Measurements from ENCODE around the gene CELF4. TPM values are rescaled to one million over a fixed set of nuclear protein-coding genes. Genes with fewer than 3 reads are reported as not detected.

CELF4 gene
- total and polyA plus RNA-seq, 4 donors, result 0.24 to 3.0 (median 1.3) TPM

DNA sequence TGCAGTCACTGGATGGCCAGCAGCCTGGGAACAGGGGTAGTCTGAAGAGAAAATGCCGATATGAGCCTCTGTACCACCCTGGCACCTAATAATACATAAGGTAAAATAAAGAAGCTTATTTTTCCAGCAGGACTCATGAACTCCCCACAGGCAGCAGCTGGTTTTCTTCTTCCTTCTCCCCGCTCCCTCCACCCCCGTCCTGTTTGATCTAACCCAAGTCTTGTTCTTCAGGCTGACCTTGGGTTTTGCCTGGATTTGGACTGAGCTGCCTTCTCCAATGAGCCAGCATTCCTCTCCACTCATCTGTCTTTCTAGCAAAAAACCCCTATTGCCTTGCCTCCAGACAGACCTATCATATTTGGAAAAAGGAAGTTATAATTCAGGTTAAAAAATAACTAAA lies 111.8 kb downstream of the CELF4 start:
- peak overlapping the region in 1 of 2 donors; percentile 55 for H3K27ac ChIP-seq (ENCODE audit: low read depth in 1 of 2, low read length in 1 of 2)
- DNase-seq (peak; percentile 81 to 92 (median 91)), ATAC-seq (ENCODE audit: insufficient read depth, low FRiP score) (no peak)
- no peak overlapping the region for H3K9ac ChIP-seq (ENCODE audit: insufficient read depth in 1 of 2, low read length in 2 of 2)
- no peaks in the 10 kb centered on the region for H3K9me3 ChIP-seq (ENCODE audit: control insufficient read depth in 4 of 4, insufficient read depth in 3 of 4, low read length in 3 of 4)
- no peaks in the 10 kb centered on the region for H3K27me3 ChIP-seq (ENCODE audit: control insufficient read depth in 3 of 3, insufficient read depth in 3 of 3, low read length in 2 of 3)
- WGBS, 2 donors, result 59 to 72% methylated on average over 3 of the region's 3 CpGs
- H3K4me3 ChIP-seq, result no peak overlapping the region
- H3K4me1 ChIP-seq (ENCODE audit: control insufficient read depth in 5 of 5, insufficient read depth in 5 of 5, low read length in 5 of 5), result peaks cover 0 to 83% (median 52%) of the 10 kb centered on the region in 5 donors
- H3K36me3 ChIP-seq (ENCODE audit: control insufficient read depth in 4 of 4, insufficient read depth in 4 of 4, low read length in 4 of 4), result no peaks in the 10 kb centered on the region
- no peak for TF ChIP-seq CTCF (IDR thresholded peaks at IDR 0.05; ENCODE audit: control extremely low read depth, extremely low read depth)

DNA sequence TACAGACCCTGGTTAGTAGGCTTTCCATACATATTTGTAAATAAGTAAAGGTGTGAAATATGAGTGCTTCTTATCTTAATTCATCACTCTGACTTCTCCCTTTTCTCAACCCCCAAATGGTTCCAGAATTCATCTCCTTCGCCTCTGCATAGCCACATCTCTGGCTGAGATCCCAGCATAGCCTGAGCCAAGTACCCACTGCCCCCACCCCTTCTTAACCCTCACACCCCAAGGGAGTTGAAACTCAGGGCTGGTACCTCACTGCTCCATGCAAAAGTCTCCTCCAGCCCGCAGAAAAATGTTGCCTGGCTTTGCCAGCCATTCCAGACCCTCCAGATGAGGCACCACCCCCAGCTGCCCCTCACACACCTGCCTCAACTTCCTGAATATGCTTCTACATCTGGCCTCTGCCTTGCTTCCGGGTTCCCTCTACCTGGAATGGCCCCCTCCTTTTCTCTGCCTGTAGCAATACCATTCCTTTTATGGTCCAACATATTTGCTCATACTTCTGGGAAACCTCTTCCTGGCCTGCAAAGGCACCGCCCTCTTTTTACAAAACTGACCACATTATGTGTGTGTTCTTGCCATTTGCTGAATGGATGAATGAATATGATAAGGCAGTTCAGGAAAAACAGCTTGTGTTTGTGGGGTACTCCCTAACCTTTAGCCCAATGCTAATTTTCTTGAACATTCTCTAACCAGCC lies 112.8 kb downstream of the CELF4 start:
- Histone ChIP-seq H3K36me3 (ENCODE audit: control insufficient read depth in 4 of 4, insufficient read depth in 4 of 4, low read length in 4 of 4) (no peaks in the 10 kb centered on the region), H3K27me3 (ENCODE audit: control insufficient read depth in 3 of 3, insufficient read depth in 3 of 3, low read length in 2 of 3) (no peaks in the 10 kb centered on the region), H3K27ac (ENCODE audit: low read depth in 1 of 2, low read length in 1 of 2) (peak overlapping the region in 1 of 2 donors; percentile 66), H3K9me3 (ENCODE audit: control insufficient read depth in 4 of 4, insufficient read depth in 3 of 4, low read length in 3 of 4) (no peaks in the 10 kb centered on the region), H3K4me1 (ENCODE audit: control insufficient read depth in 5 of 5, insufficient read depth in 5 of 5, low read length in 5 of 5) (peaks cover 0 to 86% (median 51%) of the 10 kb centered on the region in 5 donors), H3K9ac (ENCODE audit: insufficient read depth in 1 of 2, low read length in 2 of 2) (peak overlapping the region in 1 of 2 donors; percentile 44), H3K4me3 (no peak overlapping the region)
- TF ChIP-seq CTCF (IDR thresholded peaks at IDR 0.05; ENCODE audit: control extremely low read depth, extremely low read depth), result no peak
- WGBS, 2 donors, result 28 to 54% methylated on average over 4 of the region's 4 CpGs
- DNase-seq (peak; percentile 63 to 83 (median 78)), ATAC-seq (ENCODE audit: insufficient read depth, low FRiP score) (peak; percentile 71)

DNA sequence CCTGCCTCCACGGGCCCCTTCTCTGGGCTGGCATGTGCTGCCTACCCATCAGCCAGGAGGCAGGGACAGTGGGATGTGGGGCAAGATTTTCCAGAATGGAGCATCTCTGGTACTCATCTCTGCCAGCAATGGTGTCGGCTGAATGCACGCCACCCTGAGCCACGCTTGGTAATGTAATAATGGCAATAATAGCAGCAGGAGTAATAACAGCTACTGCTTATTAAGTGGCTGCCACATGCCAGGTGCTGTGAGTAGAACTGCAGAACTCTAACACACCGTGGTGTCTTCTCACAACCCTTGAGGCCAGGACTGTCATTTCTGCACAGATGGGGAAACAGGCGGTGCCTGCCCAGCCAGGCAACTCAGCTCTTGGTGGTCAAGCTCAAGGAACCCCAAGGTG lies 113.6 kb downstream of the CELF4 start:
- peak overlapping the region in 1 of 2 donors; percentile 44 for H3K9ac ChIP-seq (ENCODE audit: insufficient read depth in 1 of 2, low read length in 2 of 2)
- H3K4me1 ChIP-seq (ENCODE audit: control insufficient read depth in 5 of 5, insufficient read depth in 5 of 5, low read length in 5 of 5), result peaks cover 0 to 79% (median 43%) of the 10 kb centered on the region in 5 donors
- no peaks in the 10 kb centered on the region for H3K27me3 ChIP-seq (ENCODE audit: control insufficient read depth in 3 of 3, insufficient read depth in 3 of 3, low read length in 2 of 3)
- TF ChIP-seq CTCF (IDR thresholded peaks at IDR 0.05; ENCODE audit: control extremely low read depth, extremely low read depth), result no peak
- DNase-seq (no peak), ATAC-seq (ENCODE audit: insufficient read depth, low FRiP score) (no peak)
- H3K27ac ChIP-seq (ENCODE audit: low read depth in 1 of 2, low read length in 1 of 2), result no peak overlapping the region
- WGBS, 2 donors, result 87 to 89% methylated on average over 6 of the region's 6 CpGs
- H3K4me3 ChIP-seq, result no peak overlapping the region
- H3K9me3 ChIP-seq (ENCODE audit: control insufficient read depth in 4 of 4, insufficient read depth in 3 of 4, low read length in 3 of 4), result no peaks in the 10 kb centered on the region
- H3K36me3 ChIP-seq (ENCODE audit: control insufficient read depth in 4 of 4, insufficient read depth in 4 of 4, low read length in 4 of 4), result no peaks in the 10 kb centered on the region
